Activated naive CD4-positive, alpha-beta T cell treated with anti-CD3 and anti-CD28 coated beads for 36 hours (primary cell): Measurements from ENCODE around the gene PSORS1C1. TPM values are rescaled to one million over a fixed set of nuclear protein-coding genes. Genes with fewer than 3 reads are reported as not detected.
"Not testable (repeated sequence)": the region's sequence is repeated elsewhere in the genome, so short reads cannot be mapped to it uniquely, and the experiment has no call there.

Experiments
- CTCF ChIA-PET: fragments of 350-600 bp; sonication (Branson Sonifier 250); formaldehyde crosslinking; loops from one replicate; lab custom pipeline; 2021; ENCODE audit warnings: antibody characterized with exemption; lab: Charles Lee
- DNase-seq: peaks from one replicate; pipeline ENCODE4 v3.0.0-alpha.2; 2020
- H3K27ac Mint-ChIP-seq: one replicate; pipeline ENCODE4 v1.8.0; 2021; ENCODE audit warnings: mild to moderate bottlenecking, mixed read lengths
- H3K27me3 Mint-ChIP-seq: one replicate; pipeline ENCODE4 v1.8.0; 2021; ENCODE audit warnings: low read depth, mixed read lengths
- H3K36me3 Mint-ChIP-seq: one replicate; pipeline ENCODE4 v1.8.0; 2021; ENCODE audit warnings: low read depth, mixed read lengths
- H3K4me1 Mint-ChIP-seq: one replicate; pipeline ENCODE4 v1.8.0; 2021; ENCODE audit warnings: low read depth, mixed read lengths
- H3K4me3 Mint-ChIP-seq: one replicate; pipeline ENCODE4 v1.8.0; 2021; ENCODE audit warnings: mild to moderate bottlenecking, moderate library complexity, mixed read lengths
- H3K9me3 Mint-ChIP-seq: one replicate; pipeline ENCODE4 v1.8.0; 2021; ENCODE audit warnings: mixed read lengths
- intact Hi-C: fragments of 100-400 bp; cut with micrococcal nuclease; formaldehyde crosslinking; loops from one replicate; pipeline ENCODE4 v1.15.1; 2023
- total RNA-seq, 2 experiments: library from RNA; stranded (reverse); gene quantifications; one replicate each; pipeline ENCODE4 v1.2.3, GENCODE V29; 2021

Gene PSORS1C1
- total RNA-seq, 2 experiments from 2014 or later: 0.29 to 0.40 TPM

DNA sequence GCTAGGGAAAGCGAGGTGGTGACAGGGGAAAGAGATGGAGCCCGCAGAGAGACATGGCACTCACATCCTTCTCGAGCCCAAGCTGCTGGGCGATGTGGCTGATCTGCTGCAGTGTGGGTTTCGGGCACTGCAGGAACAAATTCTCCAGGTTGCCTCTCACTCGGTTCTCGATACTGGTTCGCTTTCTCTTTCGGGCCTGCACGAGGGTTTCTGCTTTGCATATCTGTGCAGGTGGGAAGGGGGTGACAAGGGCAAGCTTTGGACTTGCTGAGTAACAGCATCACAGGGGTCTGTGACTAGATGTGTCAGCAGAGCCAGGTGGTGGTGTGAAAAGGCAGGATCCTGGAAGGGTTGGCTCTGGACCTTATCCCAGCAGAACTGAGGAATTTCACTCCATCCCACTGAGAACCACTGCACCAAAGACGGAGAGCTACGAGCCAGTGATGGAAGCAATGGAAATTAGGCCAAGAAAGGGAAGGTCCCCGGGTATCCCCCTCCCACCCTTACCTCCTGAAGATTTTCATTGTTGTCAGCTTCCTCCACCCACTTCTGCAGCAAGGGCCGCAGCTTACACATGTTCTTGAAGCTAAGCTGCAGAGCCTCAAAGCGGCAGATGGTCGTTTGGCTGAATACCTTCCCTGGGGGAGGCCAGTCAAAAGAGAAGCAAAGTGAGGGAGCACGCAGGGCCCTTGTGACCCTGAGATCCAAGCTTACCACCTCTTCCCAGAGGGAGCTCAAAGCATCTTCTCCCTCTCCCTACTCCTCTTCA, 50.6 kb downstream of the PSORS1C1 start:
- DNase-seq, H3K9me3 Mint-ChIP-seq, H3K27ac Mint-ChIP-seq, intact Hi-C loops, H3K4me3 Mint-ChIP-seq, H3K27me3 Mint-ChIP-seq: not testable (repeated sequence)
- H3K4me1 Mint-ChIP-seq: peaks cover 28% of the 10 kb centered on the region
- CTCF ChIA-PET: interaction anchor here (0.6 to 1.8 kb wide), 3 partner anchors 201 to 388 kb away, joined by 3 to 9 read pairs (median 3); no protein-coding TSS in a partner anchor
- peaks cover 24% of the 10 kb centered on the region for H3K36me3 Mint-ChIP-seq

DNA sequence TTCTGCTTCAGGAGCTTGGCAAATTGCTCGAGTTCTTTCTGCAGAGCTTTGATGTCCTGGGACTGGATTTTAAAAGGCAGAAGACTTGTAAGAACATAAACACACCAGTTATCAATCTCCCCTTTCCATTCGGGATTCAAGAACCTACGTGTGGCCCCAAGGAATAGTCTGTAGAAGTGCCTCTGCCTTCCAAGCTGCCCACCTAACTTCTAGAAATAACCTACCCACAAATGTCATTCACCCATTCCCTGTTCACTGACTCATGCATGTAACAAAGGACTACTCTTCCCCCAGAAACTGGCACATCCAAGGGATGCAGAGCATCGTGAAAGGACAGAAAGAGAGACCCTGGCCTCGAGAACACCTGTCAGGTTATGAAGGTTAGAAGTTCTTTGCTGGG, 51.4 kb downstream of the PSORS1C1 start:
- no peaks in the 10 kb centered on the region for H3K27me3 Mint-ChIP-seq
- H3K9me3 Mint-ChIP-seq: no peaks in the 10 kb centered on the region
- CTCF ChIA-PET: interaction anchor here (1.8 kb wide), 1 partner anchor 201 kb away, joined by 9 read pairs; no protein-coding TSS in a partner anchor
- peaks cover 19% of the 10 kb centered on the region for H3K36me3 Mint-ChIP-seq
- H3K4me3 Mint-ChIP-seq: no peak overlapping the region
- H3K27ac Mint-ChIP-seq: no peak overlapping the region
- peaks cover 24% of the 10 kb centered on the region for H3K4me1 Mint-ChIP-seq
- intact Hi-C loops: no loop called here
- DNase-seq: no peak

DNA sequence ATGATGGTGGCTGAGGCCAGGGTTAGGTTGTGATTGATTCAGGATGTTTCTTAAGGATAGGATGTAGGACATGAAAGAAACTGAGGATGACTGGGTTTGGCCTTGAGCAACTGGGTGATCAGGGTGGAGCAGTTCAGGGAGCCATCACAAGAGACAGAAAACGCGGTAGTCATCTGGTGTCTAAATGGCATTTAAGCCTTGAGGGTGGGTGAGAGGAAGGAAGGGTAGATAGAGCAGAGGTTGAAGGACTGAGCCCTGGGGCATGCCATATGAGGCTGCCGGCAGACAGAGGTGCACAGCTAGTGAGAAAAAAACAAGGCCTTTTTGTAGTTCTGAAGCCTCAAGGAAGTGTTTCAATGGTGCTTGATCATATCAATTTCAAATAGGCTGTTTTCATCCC, 54.0 kb downstream of the PSORS1C1 start:
- no peak overlapping the region for H3K27ac Mint-ChIP-seq
- no peaks in the 10 kb centered on the region for H3K27me3 Mint-ChIP-seq
- peaks cover 8% of the 10 kb centered on the region for H3K4me1 Mint-ChIP-seq
- no peaks in the 10 kb centered on the region for H3K36me3 Mint-ChIP-seq
- no peak for DNase-seq
- H3K9me3 Mint-ChIP-seq: no peaks in the 10 kb centered on the region
- intact Hi-C loops: no loop called here
- no peak overlapping the region for H3K4me3 Mint-ChIP-seq
- CTCF ChIA-PET: no interaction called here

DNA sequence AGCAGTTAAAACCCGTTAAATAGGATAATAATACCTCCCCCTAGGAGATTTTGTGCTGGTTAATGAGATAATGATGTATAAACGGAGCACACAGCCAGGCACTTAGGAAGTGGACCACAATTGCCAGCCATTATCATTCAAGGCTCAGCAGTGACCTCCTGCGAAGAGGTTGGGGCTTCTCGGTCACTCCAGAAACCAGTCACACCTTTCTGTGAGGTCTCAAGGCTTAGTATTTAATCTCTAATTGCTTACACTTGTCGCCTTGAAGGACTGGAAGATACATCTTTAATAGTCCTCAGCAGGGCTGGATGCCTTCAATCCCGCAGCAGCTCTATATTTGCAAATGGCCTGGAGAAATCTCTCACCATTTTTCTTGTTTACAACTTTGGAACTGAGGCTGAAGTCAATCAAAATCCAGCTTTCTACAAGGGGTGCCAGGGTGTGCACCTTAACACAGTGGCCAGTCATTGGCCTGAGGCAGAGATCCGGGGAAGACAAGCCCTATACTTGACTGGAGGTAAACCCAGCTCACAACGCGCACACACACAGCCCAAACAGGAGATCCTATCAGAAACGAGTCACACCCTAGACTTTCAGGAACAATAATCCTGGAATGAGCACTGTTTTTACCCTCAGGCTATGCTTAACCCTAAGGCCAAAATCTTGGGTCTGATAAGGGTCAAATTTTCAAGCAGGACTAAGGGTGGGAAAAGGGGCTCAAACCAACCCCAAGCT, 54.7 kb downstream of the PSORS1C1 start:
- H3K4me1 Mint-ChIP-seq: peaks cover 7% of the 10 kb centered on the region
- DNase-seq: no peak
- H3K4me3 Mint-ChIP-seq: no peak overlapping the region
- H3K27ac Mint-ChIP-seq: no peak overlapping the region
- intact Hi-C loops: no loop called here
- CTCF ChIA-PET: no interaction called here
- H3K9me3 Mint-ChIP-seq: no peaks in the 10 kb centered on the region
- H3K27me3 Mint-ChIP-seq: no peaks in the 10 kb centered on the region
- no peaks in the 10 kb centered on the region for H3K36me3 Mint-ChIP-seq

DNA sequence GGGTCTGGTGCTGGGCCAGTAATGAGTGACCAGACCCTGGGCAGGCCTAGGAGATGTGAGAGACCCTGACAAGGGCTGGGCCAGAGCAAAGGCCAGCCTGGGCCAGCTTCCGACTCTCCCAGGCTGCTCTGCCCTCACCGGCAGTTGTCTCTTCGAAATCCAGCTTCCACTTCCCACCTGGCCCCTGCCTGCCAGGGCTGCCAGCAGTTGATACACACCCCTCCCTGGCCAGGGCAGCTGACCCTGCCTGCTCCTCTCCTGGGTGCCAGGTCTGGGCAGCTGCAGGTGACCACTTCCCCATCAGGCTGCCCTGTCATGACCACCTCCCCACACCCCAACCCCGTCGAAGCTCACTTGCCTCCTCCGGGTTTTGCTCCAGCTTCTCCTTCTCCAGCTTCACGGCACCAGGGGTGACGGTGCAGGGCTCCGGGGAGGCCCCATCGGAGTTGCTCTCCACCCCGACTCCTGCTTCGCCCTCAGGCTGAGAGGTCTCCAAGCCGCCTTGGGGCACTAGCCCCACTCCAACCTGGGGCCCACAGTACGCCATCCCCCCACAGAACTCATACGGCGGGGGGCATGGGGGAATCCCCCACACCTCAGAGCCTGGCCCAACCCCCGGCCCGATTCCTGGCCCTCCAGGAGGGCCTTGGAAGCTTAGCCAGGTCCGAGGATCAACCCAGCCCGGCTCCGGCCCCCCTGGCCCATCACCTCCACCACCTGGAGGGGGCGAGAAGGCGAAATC, 55.4 kb downstream of the PSORS1C1 start:
- CTCF ChIA-PET, intact Hi-C loops, H3K9me3 Mint-ChIP-seq, H3K36me3 Mint-ChIP-seq, H3K27ac Mint-ChIP-seq, DNase-seq, H3K4me1 Mint-ChIP-seq, H3K27me3 Mint-ChIP-seq, H3K4me3 Mint-ChIP-seq: not testable (repeated sequence)

DNA sequence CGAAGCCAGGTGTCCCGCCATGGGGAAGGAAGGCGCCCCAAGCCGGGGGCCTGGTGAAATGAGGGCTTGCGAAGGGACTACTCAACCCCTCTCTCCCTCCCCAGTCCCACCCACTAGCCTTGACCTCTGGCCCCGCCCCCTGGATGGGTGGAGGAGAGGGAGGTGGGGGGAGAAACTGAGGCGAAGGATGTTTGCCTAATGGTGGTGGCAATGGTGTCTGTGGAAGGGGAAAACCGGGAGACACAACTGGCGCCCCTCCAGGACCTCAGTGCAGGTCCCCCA, 55.9 kb downstream of the PSORS1C1 start, which contains the start of gene POU5F1:
POU5F1 (minus strand) TSS at position 83 of the 282 bp plus-strand sequence; CDS start at position 21, 62 bp downstream.
- H3K36me3 Mint-ChIP-seq: no peaks in the 10 kb centered on the region
- intact Hi-C loops: no loop called here
- DNase-seq: no peak
- no peaks in the 10 kb centered on the region for H3K4me1 Mint-ChIP-seq
- H3K27me3 Mint-ChIP-seq: no peaks in the 10 kb centered on the region
- CTCF ChIA-PET: no interaction called here
- H3K9me3 Mint-ChIP-seq: no peaks in the 10 kb centered on the region
- no peak within 1 kb of the TSS for H3K4me3 Mint-ChIP-seq
- H3K27ac Mint-ChIP-seq: no peak within 1 kb of the TSS

DNA sequence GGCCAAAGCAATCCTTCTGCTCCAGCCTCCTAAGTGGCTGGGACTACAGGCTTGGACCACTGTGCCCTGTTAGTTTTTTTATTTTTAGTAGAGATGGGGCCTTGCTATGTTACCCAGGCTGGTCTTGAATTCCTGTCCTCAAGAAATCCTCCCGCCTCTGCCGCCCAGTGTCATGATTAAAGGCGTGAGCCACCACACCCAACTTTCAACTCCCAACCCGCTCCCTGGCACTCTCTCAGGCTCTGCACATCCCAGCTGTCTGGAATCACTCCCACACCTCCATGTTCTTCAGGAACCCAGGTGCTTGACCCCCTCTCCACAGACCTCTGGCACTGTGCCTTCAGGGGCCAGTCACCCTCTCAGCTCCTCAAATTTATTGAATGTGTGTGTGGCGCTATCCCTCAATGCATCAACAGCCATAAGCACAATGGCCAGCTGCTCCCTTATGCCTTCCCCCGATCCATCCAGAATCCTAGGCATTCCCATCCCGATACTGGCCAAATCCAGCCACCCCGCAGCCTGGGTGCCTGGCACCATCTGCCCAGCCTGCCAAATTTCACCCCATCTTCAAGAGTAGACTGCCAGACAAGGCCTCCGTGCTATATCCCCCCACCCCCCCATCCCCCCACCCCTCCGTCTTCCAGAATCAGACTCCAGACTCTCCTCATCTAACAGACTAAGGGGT, 56.5 kb downstream of the PSORS1C1 start:
- intact Hi-C loops: no loop called here
- CTCF ChIA-PET: no interaction called here
- H3K9me3 Mint-ChIP-seq: no peaks in the 10 kb centered on the region
- H3K4me3 Mint-ChIP-seq: no peak overlapping the region
- no peaks in the 10 kb centered on the region for H3K4me1 Mint-ChIP-seq
- H3K36me3 Mint-ChIP-seq: no peaks in the 10 kb centered on the region
- no peaks in the 10 kb centered on the region for H3K27me3 Mint-ChIP-seq
- no peak for DNase-seq
- H3K27ac Mint-ChIP-seq: no peak overlapping the region

DNA sequence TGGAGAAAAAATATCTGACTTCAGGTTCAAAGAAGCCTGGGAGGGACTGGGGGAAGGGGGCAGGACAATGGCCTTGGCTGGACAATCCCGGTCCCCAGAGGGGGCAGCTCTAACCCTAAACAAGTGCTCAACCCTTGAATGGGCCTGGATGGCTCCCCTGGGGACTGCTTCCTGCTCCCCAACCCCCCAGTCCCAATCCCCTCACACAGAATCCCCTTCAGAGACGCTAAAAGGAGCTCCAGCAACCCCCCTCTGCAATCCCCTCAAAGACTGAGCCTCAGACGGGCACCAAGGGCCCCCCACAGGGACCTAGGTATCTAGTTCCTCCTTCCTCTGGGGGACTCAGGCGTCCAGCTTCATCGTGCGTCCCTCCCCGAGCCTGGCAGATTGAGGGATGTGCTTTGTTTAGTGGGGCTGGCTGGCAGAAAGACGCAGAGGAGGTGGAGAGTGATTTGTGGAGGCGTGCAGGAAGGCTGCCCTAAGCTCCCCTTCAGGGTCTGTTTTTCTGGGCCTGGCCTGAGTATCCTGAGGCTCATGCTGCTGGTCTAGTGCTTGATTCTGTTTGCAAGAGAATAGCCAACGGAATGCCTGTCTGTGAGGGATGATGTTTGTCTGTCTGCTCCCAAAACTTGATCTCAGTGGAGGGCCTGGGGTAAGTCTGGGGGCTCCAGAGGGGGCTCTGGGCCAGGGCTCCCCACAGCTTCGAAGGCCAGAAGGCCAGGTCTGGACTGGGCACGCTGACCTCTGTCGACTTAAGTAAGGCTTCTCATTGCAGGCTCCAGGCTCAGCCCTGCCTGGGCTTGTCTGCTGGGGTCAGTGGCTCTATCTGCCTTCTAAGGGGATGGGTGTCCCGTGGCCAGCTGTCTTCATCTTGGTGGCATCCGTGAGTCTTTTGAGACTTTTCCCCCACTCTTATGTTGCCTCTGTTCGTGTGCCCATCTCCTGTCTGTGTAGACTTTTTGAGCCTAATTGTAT, 57.6 kb downstream of the PSORS1C1 start:
- Mint-ChIP-seq H3K4me3 (no peak overlapping the region), H3K9me3 (no peaks in the 10 kb centered on the region), H3K4me1 (no peaks in the 10 kb centered on the region), H3K27ac (no peak overlapping the region), H3K27me3 (no peaks in the 10 kb centered on the region), H3K36me3 (no peaks in the 10 kb centered on the region)
- no peak for DNase-seq
- intact Hi-C loops: no loop called here
- CTCF ChIA-PET: no interaction called here

DNA sequence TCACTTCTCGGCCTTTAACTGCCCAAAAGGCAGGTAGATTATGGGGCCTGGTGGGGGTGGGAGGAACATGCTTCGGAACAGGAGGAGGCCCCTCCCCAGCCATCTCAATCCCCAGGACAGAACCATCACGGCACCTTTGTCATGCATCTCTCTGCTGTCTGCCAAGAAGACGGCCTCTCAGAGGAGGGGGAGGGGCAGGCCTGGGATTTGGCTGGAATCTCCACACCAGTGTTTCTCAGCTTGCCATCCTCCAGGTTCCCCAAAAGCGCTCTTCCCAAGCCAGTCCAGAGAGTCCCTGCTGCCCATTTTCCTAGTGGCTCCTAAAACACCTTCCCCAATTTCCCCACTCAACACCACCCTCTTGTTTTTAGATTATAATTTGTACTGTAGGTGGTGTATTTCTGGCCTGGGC, 58.4 kb downstream of the PSORS1C1 start:
- Mint-ChIP-seq H3K36me3 (no peaks in the 10 kb centered on the region), H3K9me3 (no peaks in the 10 kb centered on the region), H3K4me1 (no peaks in the 10 kb centered on the region), H3K27me3 (no peaks in the 10 kb centered on the region), H3K27ac (no peak overlapping the region), H3K4me3 (no peak overlapping the region)
- CTCF ChIA-PET: no interaction called here
- DNase-seq: no peak
- intact Hi-C loops: no loop called here

DNA sequence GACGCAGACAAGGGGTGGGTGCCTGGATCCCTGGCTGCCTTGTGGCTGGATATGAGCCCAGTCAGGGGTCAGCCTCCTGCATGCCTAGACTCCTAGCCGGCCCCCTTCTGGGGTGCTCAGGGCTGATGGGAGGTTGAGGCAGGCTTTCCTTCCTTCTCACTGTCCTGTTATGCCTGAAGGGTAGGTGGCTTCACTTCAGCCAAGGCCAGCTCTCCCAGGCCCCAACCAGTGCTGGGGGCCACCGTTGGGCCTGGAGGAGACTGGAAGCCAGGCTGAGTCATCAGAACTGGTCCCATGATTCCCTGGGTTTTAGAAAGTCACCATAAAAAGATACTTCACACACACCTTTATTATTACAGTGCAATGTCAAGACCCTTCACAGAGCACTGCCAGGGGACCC, 58.8 kb downstream of the PSORS1C1 start:
- Mint-ChIP-seq H3K4me1 (no peaks in the 10 kb centered on the region), H3K27ac (no peak overlapping the region), H3K27me3 (no peaks in the 10 kb centered on the region), H3K4me3 (no peak overlapping the region), H3K36me3 (no peaks in the 10 kb centered on the region), H3K9me3 (no peaks in the 10 kb centered on the region)
- intact Hi-C loops: no loop called here
- CTCF ChIA-PET: no interaction called here
- no peak for DNase-seq

DNA sequence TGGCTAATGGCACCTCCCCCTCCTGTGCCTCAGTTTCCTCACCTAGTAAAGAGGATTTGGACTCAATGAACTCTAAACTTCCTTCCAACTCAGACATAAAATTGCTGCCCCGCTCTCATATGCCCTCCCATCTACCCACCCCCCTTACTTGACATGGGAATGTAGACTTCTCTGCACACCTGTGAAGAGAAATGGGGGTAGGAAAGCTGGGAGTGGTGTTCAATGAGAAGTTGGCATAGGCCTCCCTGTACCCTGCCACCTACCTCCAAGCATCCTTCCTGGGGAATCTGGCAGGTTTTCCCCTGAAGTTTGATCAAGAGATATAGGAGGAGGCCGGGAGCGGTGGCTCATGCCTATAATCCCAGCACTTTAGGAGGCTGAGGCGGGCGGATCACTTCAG, 59.8 kb downstream of the PSORS1C1 start:
- CTCF ChIA-PET: no interaction called here
- H3K4me3 Mint-ChIP-seq: no peak overlapping the region
- no peaks in the 10 kb centered on the region for H3K36me3 Mint-ChIP-seq
- H3K27me3 Mint-ChIP-seq: no peaks in the 10 kb centered on the region
- no peaks in the 10 kb centered on the region for H3K9me3 Mint-ChIP-seq
- H3K27ac Mint-ChIP-seq: no peak overlapping the region
- no peak for DNase-seq
- peaks cover 9% of the 10 kb centered on the region for H3K4me1 Mint-ChIP-seq
- intact Hi-C loops: no loop called here
